Measurements from ENCODE around the gene TUBA3E.
"Not testable (repeated sequence)": the region's sequence is repeated elsewhere in the genome, so short reads cannot be mapped to it uniquely, and the experiment has no call there.

DNA sequence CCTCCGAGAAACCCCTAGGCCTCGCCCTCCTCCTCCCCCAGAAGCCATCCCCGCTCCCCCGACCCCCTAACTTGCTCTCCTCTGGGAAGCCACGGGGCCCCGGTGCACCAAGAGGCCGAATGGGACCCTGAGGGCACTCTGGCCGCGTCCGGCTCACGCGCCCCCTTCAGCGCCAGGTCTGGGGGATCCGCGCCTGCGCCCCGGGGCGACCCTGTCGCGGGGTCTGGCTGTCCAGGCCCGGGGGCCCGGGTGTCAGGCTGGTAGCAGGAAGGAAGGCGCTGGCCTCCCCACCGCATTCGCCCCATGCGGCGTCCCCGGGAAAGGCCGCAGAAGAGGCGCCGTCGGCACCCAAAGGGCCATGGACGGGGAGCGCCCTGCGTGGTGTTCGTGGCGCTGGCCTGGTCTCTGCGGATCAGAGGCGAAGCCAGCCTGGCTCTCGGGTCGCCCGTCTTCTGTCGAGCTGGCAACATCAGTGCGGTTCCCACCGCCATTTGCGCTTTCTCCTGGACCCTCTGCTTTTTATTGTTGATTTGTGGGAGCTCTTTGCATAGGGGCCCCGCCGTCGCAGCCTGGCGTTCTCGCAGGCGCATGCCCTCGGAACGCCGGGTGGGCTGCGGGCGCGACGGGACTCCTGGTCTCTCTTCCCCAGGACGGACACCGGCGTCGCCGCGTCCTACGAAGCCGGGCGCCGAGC, 30.4 kb upstream of the TUBA3E start:
- not testable (repeated sequence) for TF ChIP-seq POLR2A (IDR thresholded peaks at IDR 0.05)
- TF ChIP-seq, protein P1, sequence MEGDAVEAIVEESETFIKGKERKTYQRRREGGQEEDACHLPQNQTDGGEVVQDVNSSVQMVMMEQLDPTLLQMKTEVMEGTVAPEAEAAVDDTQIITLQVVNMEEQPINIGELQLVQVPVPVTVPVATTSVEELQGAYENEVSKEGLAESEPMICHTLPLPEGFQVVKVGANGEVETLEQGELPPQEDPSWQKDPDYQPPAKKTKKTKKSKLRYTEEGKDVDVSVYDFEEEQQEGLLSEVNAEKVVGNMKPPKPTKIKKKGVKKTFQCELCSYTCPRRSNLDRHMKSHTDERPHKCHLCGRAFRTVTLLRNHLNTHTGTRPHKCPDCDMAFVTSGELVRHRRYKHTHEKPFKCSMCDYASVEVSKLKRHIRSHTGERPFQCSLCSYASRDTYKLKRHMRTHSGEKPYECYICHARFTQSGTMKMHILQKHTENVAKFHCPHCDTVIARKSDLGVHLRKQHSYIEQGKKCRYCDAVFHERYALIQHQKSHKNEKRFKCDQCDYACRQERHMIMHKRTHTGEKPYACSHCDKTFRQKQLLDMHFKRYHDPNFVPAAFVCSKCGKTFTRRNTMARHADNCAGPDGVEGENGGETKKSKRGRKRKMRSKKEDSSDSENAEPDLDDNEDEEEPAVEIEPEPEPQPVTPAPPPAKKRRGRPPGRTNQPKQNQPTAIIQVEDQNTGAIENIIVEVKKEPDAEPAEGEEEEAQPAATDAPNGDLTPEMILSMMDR (IDR thresholded peaks at IDR 0.05): not testable (repeated sequence)

All from uterus (tissue), 2 donors.